IPS-18a (cell line): Measurements from ENCODE around the gene ZNF200.
"Not testable (repeated sequence)": the region's sequence is repeated elsewhere in the genome, so short reads cannot be mapped to it uniquely, and the experiment has no call there.

Source experiments
- H3K27ac ChIP-seq: one replicate; pipeline ENCODE4 v1.5.1; 2013; ENCODE audit warnings: low read length
- H3K27me3 ChIP-seq: one replicate; pipeline ENCODE4 v1.6.1; 2013; ENCODE audit warnings: mild to moderate bottlenecking, low read length; ENCODE audit not compliant: control insufficient read depth, insufficient read depth
- H3K36me3 ChIP-seq: one replicate; pipeline ENCODE4 v1.6.1; 2013; ENCODE audit warnings: low read depth, low read length; ENCODE audit not compliant: control insufficient read depth
- H3K4me1 ChIP-seq: one replicate; pipeline ENCODE4 v1.6.1; 2013; ENCODE audit warnings: low read depth, low read length; ENCODE audit not compliant: control insufficient read depth
- H3K4me3 ChIP-seq: one replicate; pipeline ENCODE4 v1.5.1; 2013; ENCODE audit warnings: low read length
- H3K9ac ChIP-seq: one replicate; pipeline ENCODE4 v1.6.1; 2013; ENCODE audit warnings: mild to moderate bottlenecking, low read length, moderate library complexity
- H3K9me3 ChIP-seq: one replicate; pipeline ENCODE4 v1.6.1; 2013; ENCODE audit warnings: low read depth, low read length; ENCODE audit not compliant: control insufficient read depth

The ZNF200 gene

DNA sequence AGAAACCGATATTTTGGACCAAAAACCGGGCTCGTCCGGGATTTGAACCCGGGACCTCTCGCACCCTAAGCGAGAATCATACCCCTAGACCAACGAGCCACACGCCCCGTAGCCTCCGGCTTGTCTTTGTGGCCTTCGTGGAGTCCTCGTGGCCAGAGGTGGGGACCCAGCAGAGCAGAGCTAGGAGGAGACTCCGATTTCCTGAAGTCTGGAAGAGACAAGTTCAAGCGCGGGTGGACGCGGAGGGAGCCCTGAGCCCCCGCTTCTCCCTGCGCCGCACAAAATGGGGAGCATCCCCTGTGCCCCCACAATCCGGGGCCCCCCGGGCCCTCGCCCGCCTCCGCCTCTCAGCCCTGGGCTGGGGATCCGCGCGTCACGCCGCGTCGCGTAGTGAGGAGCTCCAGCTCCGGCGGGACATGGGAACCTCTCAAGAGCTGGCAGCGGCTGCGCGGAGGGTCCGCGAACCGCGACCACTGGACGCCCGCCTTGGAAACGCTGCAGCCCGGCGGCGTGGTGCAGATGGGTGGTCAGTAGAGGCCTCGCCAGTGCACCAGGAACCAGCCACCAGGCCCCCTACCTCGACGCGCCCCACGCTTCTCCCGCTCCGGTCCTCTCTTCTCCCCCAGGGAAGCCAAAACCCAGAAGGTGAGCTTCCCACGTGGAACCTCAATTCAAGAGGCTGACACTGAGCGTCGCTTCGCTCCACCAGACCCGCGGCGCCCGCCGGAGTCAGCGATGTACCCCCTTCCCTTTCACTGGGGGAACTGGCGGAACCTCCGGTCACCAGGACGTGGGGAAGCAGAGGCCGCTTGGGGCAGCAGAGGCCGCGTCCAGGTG, 52.1 kb downstream of the ZNF200 start:
- Histone ChIP-seq H3K27ac (no peak overlapping the region), H3K27me3 (peaks cover 55% of the 10 kb centered on the region), H3K36me3 (no peaks in the 10 kb centered on the region), H3K9ac (no peak overlapping the region), H3K9me3 (no peaks in the 10 kb centered on the region), H3K4me1 (no peaks in the 10 kb centered on the region), H3K4me3 (peak overlapping the region; percentile 82)

DNA sequence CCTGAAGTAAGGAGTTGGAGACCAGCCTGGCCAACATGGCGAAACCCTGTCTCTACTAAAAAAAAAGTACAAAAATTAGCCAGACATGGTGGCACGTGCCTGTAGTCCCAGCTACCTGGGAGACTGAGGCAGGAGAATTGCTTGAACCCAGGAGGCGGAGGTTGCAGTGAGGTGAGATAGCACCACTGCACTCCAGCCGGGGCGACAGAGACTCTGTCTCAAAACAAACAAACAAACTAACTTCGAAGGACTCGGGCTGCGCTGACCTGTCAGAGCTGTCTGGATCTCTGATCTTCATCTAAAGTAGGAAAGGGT, 52.7 kb downstream of the ZNF200 start:
- not testable (repeated sequence) for H3K9ac ChIP-seq, H3K36me3 ChIP-seq, H3K9me3 ChIP-seq, H3K27ac ChIP-seq, H3K4me3 ChIP-seq, H3K4me1 ChIP-seq
- peaks cover 53% of the 10 kb centered on the region for H3K27me3 ChIP-seq

DNA sequence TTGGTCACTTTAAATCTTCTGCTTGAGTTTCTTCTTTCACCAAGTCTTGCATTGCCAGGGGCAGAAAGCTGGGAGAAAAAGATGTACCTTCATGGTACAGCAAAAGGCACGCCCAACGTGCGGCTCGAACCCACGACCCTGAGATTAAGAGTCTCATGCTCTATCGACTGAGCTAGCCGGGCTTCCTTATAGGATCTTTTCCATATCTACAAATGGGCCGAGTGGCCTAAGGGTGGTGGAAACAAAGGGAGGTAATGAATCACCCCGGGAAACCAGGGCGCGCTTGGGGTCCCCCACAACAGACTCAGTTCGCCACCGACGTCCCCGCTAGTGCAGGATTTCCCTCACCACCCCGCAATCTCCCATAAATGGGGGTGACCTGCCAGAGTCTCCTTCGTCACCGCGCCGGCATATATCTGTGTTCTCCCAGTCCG, 54.5 kb downstream of the ZNF200 start:
- Histone ChIP-seq H3K4me3 (peak overlapping the region; percentile 39), H3K27me3 (peaks cover 51% of the 10 kb centered on the region), H3K36me3 (no peaks in the 10 kb centered on the region), H3K4me1 (no peaks in the 10 kb centered on the region), H3K27ac (no peak overlapping the region), H3K9me3 (no peaks in the 10 kb centered on the region), H3K9ac (no peak overlapping the region)

DNA sequence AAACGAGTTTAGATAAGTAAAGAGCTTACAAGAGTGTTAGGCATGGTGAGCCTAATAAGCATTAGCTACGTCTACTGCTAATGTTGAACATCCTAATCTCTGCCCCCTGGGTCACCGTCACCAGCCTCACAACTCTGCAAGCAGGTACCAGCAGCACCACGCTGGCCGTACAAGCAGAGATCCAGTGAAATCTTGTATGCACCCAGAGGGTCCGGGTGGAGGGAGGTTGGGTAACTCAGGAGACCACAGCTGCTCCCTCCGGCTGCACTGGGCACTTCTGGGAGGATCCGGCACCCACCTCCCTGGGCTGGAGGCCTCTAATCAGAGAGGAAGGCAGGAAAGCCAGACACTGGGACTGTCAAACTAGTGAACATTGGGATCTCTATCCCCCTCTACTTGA, 55.3 kb downstream of the ZNF200 start:
- peaks cover 59% of the 10 kb centered on the region for H3K27me3 ChIP-seq
- H3K4me3 ChIP-seq = no peak overlapping the region

DNA sequence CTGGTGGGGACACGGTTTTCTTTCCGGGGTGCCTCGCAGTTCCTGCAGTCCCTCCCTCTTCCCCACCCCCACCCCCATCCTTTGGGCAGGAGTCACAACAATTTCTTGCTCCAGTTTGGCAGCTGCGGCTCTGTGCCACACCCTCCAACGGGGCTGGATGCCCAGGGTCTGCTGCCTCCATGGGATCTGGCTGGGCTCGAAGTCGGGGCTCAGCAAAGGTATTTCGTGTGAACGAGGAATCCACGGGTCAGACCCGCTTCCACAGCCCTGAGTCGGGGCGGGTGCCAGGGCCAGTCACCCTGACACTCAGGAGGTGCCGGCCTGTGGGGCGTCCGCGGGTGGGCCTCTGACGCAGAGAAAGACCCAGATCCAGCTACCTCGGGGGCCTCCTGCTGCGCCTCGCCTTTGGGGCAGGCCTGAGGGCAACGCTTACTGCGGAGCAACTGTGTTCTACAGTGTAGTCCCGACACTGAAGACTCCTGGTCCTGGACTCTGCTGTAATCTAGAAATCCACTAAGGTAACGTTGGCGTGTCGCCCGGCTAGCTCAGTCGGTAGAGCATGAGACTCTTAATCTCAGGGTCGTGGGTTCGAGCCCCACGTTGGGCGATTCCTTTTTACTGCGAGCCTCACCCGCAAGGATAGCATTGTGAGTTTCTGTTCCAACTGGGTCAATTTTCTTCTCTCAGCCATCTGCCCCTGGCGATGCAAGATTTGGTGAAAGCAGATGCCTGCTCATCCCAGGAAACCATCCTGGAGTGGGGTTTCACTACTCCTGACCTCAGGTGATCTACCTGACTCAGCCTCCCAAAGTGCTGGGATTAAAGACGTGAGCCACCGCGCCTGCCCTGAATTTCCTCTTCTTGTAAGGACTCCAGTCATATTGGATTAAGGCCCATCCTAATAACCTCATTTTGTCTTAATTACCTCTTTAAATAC, 59.5 kb downstream of the ZNF200 start:
- Histone ChIP-seq H3K4me3 (peak overlapping the region; percentile 56), H3K27me3 (peaks cover 56% of the 10 kb centered on the region), H3K36me3 (no peaks in the 10 kb centered on the region), H3K4me1 (peaks cover 4% of the 10 kb centered on the region), H3K9me3 (no peaks in the 10 kb centered on the region), H3K27ac (no peak overlapping the region), H3K9ac (no peak overlapping the region)

More for the DNA sequence above, 55.3 kb downstream of the ZNF200 start:
- H3K9me3 ChIP-seq = no peaks in the 10 kb centered on the region
- no peak overlapping the region for H3K27ac ChIP-seq
- no peaks in the 10 kb centered on the region for H3K4me1 ChIP-seq
- no peak overlapping the region for H3K9ac ChIP-seq
- no peaks in the 10 kb centered on the region for H3K36me3 ChIP-seq

DNA sequence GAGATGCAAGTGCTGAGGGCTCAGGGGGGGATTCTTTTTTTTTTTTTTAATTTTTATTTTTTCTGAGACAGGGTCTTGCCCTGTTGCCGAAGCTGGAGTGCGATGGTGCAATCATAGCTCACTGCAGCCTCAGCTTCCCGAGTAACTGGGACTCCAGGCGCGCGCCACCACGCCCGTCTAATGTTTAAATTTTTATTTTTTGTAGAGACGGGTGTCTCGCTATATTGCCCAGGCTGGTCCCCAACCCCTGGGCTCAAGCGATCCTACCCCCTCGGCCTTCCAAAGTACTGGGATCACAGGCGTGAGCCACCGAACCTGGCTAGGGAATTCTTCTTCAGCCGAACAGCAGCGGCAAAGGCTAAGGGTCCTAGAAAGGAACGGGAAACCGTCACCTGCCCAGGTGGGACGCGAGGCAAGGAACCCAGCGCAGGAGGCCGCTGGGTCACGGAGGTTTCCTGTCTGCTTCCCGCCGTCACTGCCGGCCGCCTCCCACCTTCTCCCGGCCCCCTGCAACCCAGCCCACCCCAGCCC, 60.3 kb downstream of the ZNF200 start:
- Histone ChIP-seq H3K27ac (no peak overlapping the region), H3K4me3 (peak overlapping the region; percentile 56), H3K4me1 (peaks cover 4% of the 10 kb centered on the region), H3K9me3 (no peaks in the 10 kb centered on the region), H3K27me3 (peaks cover 59% of the 10 kb centered on the region), H3K9ac (no peak overlapping the region), H3K36me3 (no peaks in the 10 kb centered on the region)

DNA sequence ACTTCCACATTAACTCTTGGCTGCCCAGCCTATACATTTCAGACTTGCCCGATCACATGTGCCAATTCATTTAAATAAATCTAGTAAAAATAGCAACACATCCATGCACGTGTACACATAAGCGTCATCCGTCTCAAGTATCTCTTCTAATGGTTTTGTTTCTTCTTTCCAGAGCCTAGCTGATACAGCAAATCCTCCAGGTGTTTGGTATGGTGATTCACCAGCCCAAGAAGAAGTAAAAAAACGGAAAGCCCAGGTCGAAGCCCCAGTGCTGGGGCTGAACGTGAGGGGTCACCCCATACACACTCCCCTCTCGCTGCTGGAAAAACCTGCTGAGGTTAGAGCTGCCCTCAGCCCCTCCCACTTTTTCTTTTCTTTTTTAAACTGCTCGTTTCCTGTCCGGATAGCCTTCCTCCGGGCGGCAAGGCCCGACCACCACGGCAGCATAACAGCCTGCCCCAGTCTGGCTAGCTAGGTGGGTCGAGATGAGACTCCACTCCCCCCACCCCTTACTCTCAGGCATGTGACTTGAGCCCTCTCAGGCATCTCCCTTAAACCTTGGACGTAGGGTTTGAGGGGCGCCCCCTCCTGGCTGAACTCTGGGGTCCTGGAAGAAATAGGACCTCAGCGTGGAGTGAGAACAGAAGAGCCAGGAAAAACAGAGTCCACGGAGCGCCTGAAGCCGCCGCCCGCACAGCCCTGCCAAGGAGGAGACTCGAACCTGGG, 60.9 kb downstream of the ZNF200 start:
- no peak overlapping the region for H3K9ac ChIP-seq
- peak overlapping the region; percentile 39 for H3K4me3 ChIP-seq
- no peak overlapping the region for H3K27ac ChIP-seq
- H3K27me3 ChIP-seq = peaks cover 65% of the 10 kb centered on the region
- H3K4me1 ChIP-seq = peaks cover 4% of the 10 kb centered on the region
- H3K9me3 ChIP-seq = no peaks in the 10 kb centered on the region
- H3K36me3 ChIP-seq = no peaks in the 10 kb centered on the region
